ENCODE measurements around the gene MTFR1L. TPM values are rescaled to one million over a fixed set of nuclear protein-coding genes. Genes with fewer than 3 reads are reported as not detected.
A peak's percentile ranks its signal among the peaks of the same experiment; 100 is the strongest.

Gene MTFR1L
- total RNA-seq, 1 experiment from 2014 or later = 28.9 TPM

DNA sequence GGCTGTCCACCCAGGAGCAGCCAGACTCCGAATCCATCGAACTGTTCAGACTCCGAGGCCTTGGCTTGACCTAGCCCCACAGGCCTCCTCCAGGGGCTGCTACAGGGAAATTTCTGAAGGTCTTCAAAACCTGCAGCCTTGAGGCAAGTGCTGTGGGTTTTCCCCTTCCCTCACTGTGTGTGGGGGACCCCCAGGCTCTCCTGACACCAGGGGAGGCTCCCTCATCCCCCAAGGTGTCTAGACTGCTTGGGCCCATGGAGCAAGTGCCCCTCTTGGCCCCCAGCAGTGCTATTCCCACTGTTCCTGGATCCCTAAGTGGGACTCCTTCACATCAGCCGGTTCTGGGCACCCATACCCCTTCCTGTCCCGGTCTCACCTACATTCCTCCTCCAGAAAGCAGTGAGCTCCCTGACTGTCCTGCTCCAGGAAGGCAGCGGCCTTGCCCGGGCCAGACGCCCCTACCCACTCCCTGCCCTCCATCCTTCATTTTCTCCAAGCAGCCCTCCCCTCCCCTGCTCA, 54.9 kb downstream of the MTFR1L start:
- peak overlapping the region; percentile 77 for H3K4me3 Mint-ChIP-seq
- no peak for ATAC-seq
- H3K9me3 Mint-ChIP-seq = no peaks in the 10 kb centered on the region
- H3K27me3 Mint-ChIP-seq (ENCODE audit: low read depth) = peaks cover 19% of the 10 kb centered on the region
- POLR2A ChIA-PET = interaction anchor here (0.5 to 2.5 kb wide), 8 partner anchors 12 to 598 kb away, joined by 3 to 16 read pairs (median 4); partner anchors contain the start of genes HMGN2 and STMN1
- no peak for TF ChIP-seq ATF1 (CRISPR knock-in tag; IDR thresholded peaks at IDR 0.05)
- TF ChIP-seq, protein P1, sequence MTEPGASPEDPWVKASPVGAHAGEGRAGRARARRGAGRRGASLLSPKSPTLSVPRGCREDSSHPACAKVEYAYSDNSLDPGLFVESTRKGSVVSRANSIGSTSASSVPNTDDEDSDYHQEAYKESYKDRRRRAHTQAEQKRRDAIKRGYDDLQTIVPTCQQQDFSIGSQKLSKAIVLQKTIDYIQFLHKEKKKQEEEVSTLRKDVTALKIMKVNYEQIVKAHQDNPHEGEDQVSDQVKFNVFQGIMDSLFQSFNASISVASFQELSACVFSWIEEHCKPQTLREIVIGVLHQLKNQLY (CRISPR knock-in tag; IDR thresholded peaks at IDR 0.05) = no peak
- TF ChIP-seq, protein P2, sequence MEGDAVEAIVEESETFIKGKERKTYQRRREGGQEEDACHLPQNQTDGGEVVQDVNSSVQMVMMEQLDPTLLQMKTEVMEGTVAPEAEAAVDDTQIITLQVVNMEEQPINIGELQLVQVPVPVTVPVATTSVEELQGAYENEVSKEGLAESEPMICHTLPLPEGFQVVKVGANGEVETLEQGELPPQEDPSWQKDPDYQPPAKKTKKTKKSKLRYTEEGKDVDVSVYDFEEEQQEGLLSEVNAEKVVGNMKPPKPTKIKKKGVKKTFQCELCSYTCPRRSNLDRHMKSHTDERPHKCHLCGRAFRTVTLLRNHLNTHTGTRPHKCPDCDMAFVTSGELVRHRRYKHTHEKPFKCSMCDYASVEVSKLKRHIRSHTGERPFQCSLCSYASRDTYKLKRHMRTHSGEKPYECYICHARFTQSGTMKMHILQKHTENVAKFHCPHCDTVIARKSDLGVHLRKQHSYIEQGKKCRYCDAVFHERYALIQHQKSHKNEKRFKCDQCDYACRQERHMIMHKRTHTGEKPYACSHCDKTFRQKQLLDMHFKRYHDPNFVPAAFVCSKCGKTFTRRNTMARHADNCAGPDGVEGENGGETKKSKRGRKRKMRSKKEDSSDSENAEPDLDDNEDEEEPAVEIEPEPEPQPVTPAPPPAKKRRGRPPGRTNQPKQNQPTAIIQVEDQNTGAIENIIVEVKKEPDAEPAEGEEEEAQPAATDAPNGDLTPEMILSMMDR (IDR thresholded peaks at IDR 0.05) = no peak
- no peak for DNase-seq (ENCODE audit: low spot score)
- CTCF ChIA-PET = interaction anchor here (0.6 to 4.1 kb wide), 16 partner anchors 10 to 411 kb away, joined by 3 to 55 read pairs (median 5); partner anchors contain the start of genes CEP85 and PAFAH2
- peaks cover 24% of the 10 kb centered on the region for H3K4me1 Mint-ChIP-seq
- H3K27ac Mint-ChIP-seq = 0 out of 2 replicates have a peak overlapping the region, but pooled peaks have one; percentile 15
- H3K36me3 Mint-ChIP-seq = no peaks in the 10 kb centered on the region

DNA sequence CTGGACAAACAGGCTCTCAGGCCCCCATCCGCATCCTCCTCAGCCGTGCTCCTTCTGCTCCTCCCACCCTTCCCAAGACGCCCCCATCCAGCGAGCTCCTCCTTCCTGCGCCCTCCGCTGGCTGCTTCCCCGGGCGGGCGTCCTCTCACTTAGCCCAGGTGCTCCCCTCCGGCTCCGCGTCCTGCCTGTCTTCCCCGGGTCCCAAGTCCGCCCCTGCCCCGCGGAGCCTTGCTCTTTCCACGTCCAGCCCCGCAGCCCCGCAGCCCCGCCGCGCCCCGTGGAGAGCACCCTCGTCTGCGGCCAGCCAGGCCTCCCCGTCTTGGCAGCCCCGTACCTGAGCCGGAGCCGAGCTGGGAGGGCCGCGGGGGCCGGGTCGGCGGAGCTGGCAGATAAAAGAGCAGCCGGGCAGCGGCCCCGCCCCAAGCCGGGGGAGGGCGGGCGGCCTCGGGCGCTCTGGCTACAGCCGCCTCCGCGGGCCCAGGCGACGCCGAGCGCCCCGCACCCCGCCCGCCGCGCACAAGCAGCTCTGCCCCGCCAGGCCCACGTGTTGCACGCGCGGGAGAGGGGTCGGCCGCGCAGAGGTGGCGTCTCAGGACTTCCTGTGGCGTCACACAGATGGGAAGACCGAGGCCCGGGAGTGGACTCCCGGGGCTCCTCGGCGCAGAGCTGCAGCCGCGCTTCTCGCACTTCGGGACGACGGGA, 55.6 kb downstream of the MTFR1L start, which contains the start of gene PAQR7:
PAQR7 (minus strand) TSS at position 555 of the 702 bp plus-strand sequence. CDS start 11,869 bp downstream, outside the sequence.
- Mint-ChIP-seq H3K36me3 (no peaks in the 10 kb centered on the region), H3K4me1 (peaks cover 23% of the 10 kb centered on the region), H3K27me3 (ENCODE audit: low read depth) (peaks cover 19% of the 10 kb centered on the region), H3K27ac (peak within 1 kb of the TSS; percentile 80), H3K9me3 (no peaks in the 10 kb centered on the region), H3K4me3 (peak within 1 kb of the TSS; percentile 77)
- ChIA-PET CTCF (interaction anchor here (0.8 to 4.1 kb wide), 16 partner anchors 9 to 410 kb away, joined by 3 to 55 read pairs (median 6); partner anchors contain the start of genes CEP85 and PAFAH2), POLR2A (interaction anchor here (0.6 to 2.5 kb wide), 10 partner anchors 13 to 506 kb away, joined by 3 to 16 read pairs (median 4); partner anchors contain the start of gene STMN1)
- ATAC-seq (peak; percentile 56), DNase-seq (ENCODE audit: low spot score) (peak; percentile 80)
- peak; percentile 40 for TF ChIP-seq ZNF423 (CRISPR knock-in tag; IDR thresholded peaks at IDR 0.05)
- TF ChIP-seq, protein P3, sequence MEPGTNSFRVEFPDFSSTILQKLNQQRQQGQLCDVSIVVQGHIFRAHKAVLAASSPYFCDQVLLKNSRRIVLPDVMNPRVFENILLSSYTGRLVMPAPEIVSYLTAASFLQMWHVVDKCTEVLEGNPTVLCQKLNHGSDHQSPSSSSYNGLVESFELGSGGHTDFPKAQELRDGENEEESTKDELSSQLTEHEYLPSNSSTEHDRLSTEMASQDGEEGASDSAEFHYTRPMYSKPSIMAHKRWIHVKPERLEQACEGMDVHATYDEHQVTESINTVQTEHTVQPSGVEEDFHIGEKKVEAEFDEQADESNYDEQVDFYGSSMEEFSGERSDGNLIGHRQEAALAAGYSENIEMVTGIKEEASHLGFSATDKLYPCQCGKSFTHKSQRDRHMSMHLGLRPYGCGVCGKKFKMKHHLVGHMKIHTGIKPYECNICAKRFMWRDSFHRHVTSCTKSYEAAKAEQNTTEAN (CRISPR knock-in tag; IDR thresholded peaks at IDR 0.05) = 0 out of 2 replicates have a peak, but pooled peaks have one; percentile 37
- no peak for TF ChIP-seq SMAD4 (CRISPR knock-in tag; IDR thresholded peaks at IDR 0.05)
- TF ChIP-seq GABPB1 (CRISPR knock-in tag; IDR thresholded peaks at IDR 0.05) = peak; percentile 79
- TF ChIP-seq, protein P4, sequence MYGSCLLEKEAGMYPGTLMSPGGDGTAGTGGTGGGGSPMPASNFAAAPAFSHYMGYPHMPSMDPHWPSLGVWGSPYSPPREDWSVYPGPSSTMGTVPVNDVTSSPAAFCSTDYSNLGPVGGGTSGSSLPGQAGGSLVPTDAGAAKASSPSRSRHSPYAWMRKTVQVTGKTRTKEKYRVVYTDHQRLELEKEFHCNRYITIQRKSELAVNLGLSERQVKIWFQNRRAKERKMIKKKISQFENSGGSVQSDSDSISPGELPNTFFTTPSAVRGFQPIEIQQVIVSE (CRISPR knock-in tag; IDR thresholded peaks at IDR 0.05; ENCODE audit: borderline replicate concordance) = no peak
- TF ChIP-seq NFYB (CRISPR knock-in tag; conservative IDR thresholded peaks at IDR 0.05; ENCODE audit: low read depth) = peak; percentile 26; the same call in 1 of the 2 replicates
- no peak for TF ChIP-seq CBFB (CRISPR knock-in tag; IDR thresholded peaks at IDR 0.05; ENCODE audit: low read depth)
- TF ChIP-seq, protein P5, sequence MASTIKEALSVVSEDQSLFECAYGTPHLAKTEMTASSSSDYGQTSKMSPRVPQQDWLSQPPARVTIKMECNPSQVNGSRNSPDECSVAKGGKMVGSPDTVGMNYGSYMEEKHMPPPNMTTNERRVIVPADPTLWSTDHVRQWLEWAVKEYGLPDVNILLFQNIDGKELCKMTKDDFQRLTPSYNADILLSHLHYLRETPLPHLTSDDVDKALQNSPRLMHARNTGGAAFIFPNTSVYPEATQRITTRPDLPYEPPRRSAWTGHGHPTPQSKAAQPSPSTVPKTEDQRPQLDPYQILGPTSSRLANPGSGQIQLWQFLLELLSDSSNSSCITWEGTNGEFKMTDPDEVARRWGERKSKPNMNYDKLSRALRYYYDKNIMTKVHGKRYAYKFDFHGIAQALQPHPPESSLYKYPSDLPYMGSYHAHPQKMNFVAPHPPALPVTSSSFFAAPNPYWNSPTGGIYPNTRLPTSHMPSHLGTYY (CRISPR knock-in tag; IDR thresholded peaks at IDR 0.05) = no peak
- TF ChIP-seq, protein P6, sequence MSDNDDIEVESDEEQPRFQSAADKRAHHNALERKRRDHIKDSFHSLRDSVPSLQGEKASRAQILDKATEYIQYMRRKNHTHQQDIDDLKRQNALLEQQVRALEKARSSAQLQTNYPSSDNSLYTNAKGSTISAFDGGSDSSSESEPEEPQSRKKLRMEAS (CRISPR knock-in tag; IDR thresholded peaks at IDR 0.05) = peak; percentile 81
- TF ChIP-seq RELA (CRISPR knock-in tag; IDR thresholded peaks at IDR 0.05; ENCODE audit: borderline replicate concordance) = peak; percentile 82; the same call in 1 of the 2 replicates
- TF ChIP-seq, protein P7, sequence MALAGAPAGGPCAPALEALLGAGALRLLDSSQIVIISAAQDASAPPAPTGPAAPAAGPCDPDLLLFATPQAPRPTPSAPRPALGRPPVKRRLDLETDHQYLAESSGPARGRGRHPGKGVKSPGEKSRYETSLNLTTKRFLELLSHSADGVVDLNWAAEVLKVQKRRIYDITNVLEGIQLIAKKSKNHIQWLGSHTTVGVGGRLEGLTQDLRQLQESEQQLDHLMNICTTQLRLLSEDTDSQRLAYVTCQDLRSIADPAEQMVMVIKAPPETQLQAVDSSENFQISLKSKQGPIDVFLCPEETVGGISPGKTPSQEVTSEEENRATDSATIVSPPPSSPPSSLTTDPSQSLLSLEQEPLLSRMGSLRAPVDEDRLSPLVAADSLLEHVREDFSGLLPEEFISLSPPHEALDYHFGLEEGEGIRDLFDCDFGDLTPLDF (CRISPR knock-in tag; IDR thresholded peaks at IDR 0.05) = 0 out of 2 replicates have a peak, but pooled peaks have one; percentile 59
- TF ChIP-seq, protein P8, sequence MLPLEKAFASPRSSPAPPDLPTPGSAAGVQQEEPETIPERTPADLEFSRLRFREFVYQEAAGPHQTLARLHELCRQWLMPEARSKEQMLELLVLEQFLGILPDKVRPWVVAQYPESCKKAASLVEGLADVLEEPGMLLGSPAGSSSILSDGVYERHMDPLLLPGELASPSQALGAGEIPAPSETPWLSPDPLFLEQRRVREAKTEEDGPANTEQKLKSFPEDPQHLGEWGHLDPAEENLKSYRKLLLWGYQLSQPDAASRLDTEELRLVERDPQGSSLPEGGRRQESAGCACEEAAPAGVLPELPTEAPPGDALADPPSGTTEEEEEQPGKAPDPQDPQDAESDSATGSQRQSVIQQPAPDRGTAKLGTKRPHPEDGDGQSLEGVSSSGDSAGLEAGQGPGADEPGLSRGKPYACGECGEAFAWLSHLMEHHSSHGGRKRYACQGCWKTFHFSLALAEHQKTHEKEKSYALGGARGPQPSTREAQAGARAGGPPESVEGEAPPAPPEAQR (CRISPR knock-in tag; IDR thresholded peaks at IDR 0.05) = no peak
- peak; percentile 84 for TF ChIP-seq KAT7 (CRISPR knock-in tag; IDR thresholded peaks at IDR 0.05; ENCODE audit: borderline replicate concordance)
- 0 out of 2 replicates have a peak, but pooled peaks have one; percentile 49 for TF ChIP-seq SMAD3 (CRISPR knock-in tag; IDR thresholded peaks at IDR 0.05; ENCODE audit: borderline replicate concordance)
- TF ChIP-seq CREM (CRISPR knock-in tag; IDR thresholded peaks at IDR 0.05) = peak; percentile 49; the same call in 1 of the 2 replicates
- TF ChIP-seq, protein P9, sequence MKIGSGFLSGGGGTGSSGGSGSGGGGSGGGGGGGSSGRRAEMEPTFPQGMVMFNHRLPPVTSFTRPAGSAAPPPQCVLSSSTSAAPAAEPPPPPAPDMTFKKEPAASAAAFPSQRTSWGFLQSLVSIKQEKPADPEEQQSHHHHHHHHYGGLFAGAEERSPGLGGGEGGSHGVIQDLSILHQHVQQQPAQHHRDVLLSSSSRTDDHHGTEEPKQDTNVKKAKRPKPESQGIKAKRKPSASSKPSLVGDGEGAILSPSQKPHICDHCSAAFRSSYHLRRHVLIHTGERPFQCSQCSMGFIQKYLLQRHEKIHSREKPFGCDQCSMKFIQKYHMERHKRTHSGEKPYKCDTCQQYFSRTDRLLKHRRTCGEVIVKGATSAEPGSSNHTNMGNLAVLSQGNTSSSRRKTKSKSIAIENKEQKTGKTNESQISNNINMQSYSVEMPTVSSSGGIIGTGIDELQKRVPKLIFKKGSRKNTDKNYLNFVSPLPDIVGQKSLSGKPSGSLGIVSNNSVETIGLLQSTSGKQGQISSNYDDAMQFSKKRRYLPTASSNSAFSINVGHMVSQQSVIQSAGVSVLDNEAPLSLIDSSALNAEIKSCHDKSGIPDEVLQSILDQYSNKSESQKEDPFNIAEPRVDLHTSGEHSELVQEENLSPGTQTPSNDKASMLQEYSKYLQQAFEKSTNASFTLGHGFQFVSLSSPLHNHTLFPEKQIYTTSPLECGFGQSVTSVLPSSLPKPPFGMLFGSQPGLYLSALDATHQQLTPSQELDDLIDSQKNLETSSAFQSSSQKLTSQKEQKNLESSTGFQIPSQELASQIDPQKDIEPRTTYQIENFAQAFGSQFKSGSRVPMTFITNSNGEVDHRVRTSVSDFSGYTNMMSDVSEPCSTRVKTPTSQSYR (CRISPR knock-in tag; IDR thresholded peaks at IDR 0.05) = 0 out of 2 replicates have a peak, but pooled peaks have one; percentile 12
- TF ChIP-seq FOXK1 (CRISPR knock-in tag; IDR thresholded peaks at IDR 0.05) = 0 out of 2 replicates have a peak, but pooled peaks have one; percentile 18
